ENCODE data around the gene PRKAG1.

DNA sequence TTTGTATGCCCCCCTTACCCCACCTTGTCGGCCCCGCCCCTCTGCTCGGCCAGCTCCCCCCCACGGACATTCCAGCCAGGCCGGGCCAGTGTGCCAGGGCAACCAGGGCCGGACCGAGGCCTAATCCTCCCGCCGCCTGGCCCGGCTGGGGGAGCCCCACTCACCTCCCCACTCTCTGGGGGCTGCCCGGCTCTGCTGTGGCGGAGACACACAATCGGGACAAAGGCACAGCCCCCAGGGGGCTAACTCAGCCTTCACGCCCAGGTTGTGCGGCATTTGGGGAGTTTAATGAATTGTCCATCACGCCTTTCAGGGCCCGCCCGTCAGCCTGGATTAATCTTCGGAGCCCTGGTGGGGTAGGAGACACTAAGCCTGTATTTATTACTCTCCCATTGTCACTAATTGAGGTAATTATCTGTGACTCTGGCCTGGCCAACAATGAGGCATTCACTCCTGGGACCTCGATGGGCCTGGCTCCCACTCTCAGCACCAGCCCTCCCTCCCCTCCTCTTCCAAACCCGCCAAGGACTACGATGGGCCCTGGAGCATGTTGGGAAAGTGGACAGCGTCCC lies 31.8 kb downstream of the PRKAG1 start:
- TF ChIP-seq POLR2AphosphoS5 (IDR thresholded peaks at IDR 0.05; ENCODE audit: borderline replicate concordance, low read depth, low read length) (no peak), FOXP2 (optimal IDR thresholded peaks at IDR 0.05; ENCODE audit: control extremely low read depth, extremely low read length, insufficient read depth) (no peak)
